Adrenal gland (tissue), 12 donors: ENCODE results near the gene ATP12A. TPM values are rescaled to one million over a fixed set of nuclear protein-coding genes. Genes with fewer than 3 reads are reported as not detected.

Source experiments
- DNase-seq, 7 donors: peaks; one replicate each; pipeline ENCODE4 v3.0.0-alpha.2; 2019 to 2020
- H3K27ac ChIP-seq, 5 donors: fragments of 200-600 bp; sonication (generic) in 4 of 5; 1 replicate in 3 of 5; 2 replicates in 2 of 5; pipeline versions ENCODE4 v1.5.1 to v1.8.0; 2016 to 2020; ENCODE audit warnings: mild to moderate bottlenecking in 1 of 5
- H3K27me3 ChIP-seq: fragments of 200-600 bp; 2 replicates; pipeline ENCODE4 v1.8.0; 2021
- H3K36me3 ChIP-seq, 2 donors: fragments of 200-600 bp; replicated peaks in 1 of 2; 1 replicate in 1 of 2; 2 replicates in 1 of 2; pipeline versions ENCODE4 v1.5.1 to v1.8.0; 2018 to 2022
- H3K4me1 ChIP-seq, 2 donors: fragments of 200-600 bp; replicated peaks in 1 of 2; 1 replicate in 1 of 2; 2 replicates in 1 of 2; pipeline versions ENCODE4 v1.5.1 to v1.8.0; 2018 to 2021
- H3K4me3 ChIP-seq, 4 donors: fragments of 200-600 bp; sonication (generic) in 3 of 4; one replicate each; pipeline ENCODE4 v1.5.1; 2016 to 2018
- H3K9me3 ChIP-seq, 3 donors: fragments of 200-600 bp; sonication (generic) in 1 of 3; replicated peaks in 1 of 3; 1 replicate in 2 of 3; 2 replicates in 1 of 3; pipeline versions ENCODE4 v1.5.1 to v1.8.0; 2016 to 2021
- POLR2A ChIP-seq, 2 donors: fragments of 450-650 bp; IDR thresholded peaks; one replicate each; pipeline ENCODE4 v1.6.1; 2017; ENCODE audit warnings: antibody characterized with exemption in 2 of 2, mild to moderate bottlenecking in 2 of 2, moderate library complexity in 1 of 2
- WGBS, 4 donors: extraction: QIAGEN DNeasy Blood & Tissue Kit in 2 of 4; methylation state at CpG; one replicate each; pipeline versions ENCODE4 v1.1.5 to v1.1.7; 2013 to 2017; 5-methylcytosine and 5-hydroxymethylcytosine counted together
- intact Hi-C, 2 donors: fragments of 100-400 bp; cut with DNase I; formaldehyde crosslinking; loops; one replicate each; pipeline versions ENCODE4 v1.14.1 to v1.15.0; 2022 to 2023
- polyA plus RNA-seq, 3 donors: library from polyadenylated mRNA; stranded (reverse); fragments of 200-250 nt in 2 of 3; fragments of 350-450 nt in 1 of 3; fragmentation: Illumina TruSeq in 1 of 3; extraction: RNeasy Lipid Tissue Mini Kit (QIAGEN cat#74804) in 1 of 3; gene quantifications; one replicate each; pipeline ENCODE4 v1.2.3, GENCODE V29; 2013 to 2014
- total RNA-seq, 9 donors: library from RNA; depleted of rRNA in 4 of 9; stranded (reverse); fragments of >200 nt in 4 of 9; fragments of 120-200 nt in 1 of 9; fragmentation: NEBNext Ultra II Directional in 1 of 9; extraction: Animal tissue kit (Norgen Biotek cat#: 25700) in 1 of 9; gene quantifications; one replicate each; pipeline versions ENCODE4 v1.1.0 to v1.2.4, GENCODE V29; 2013 to 2023
- TF ChIP-seq, protein P1 (sequence below), 6 experiments: fragments of 450-650 bp in 4 of 6; fragments of 200-600 bp in 2 of 6; sonication (generic) in 1 of 6; IDR thresholded peaks; 1 replicate in 5 of 6; 2 replicates in 1 of 6; pipeline versions ENCODE4 v1.5.1 to v1.8.0; 2016 to 2021; ENCODE audit warnings: antibody characterized with exemption in 6 of 6, mild to moderate bottlenecking in 2 of 6, moderate library complexity in 1 of 6
- donor health status: healthy with polysubstance abuse.
- donor health status: Bipolar disorder and iron deficiency.
- donor health status: DM: yes; HTN: yes; CAD: no.
- donor health status: DM: no; HTN: no; CAD: no.
- donor health status: DM: no; HTN: no; CAD: no.
- donor health status: DM: yes; HTN: yes; CAD: no.

The ATP12A gene
- total and polyA plus RNA-seq, 12 donors, result 0.04 to 0.06 TPM; not detected in 10

DNA sequence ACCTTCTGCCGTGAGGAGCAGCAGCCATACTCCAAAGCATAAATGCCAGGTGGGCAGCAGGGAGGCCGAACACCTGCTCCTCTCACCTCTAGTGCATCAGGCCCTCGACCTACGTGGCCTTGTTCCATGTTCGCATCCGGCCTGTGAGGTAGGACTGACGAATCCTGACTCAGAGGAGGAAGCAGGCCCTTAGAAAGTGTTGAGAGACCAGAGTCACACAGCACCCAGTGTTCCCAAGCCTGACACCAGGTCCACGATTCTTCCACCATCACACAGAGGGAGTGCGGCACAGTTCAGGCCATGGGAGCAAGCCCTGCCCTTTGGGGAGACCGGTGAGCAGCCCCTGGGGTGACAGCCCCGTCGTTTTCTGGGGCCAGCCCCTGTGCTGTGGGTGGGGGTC, 14.7 kb downstream of the ATP12A start:
- intact Hi-C loops, result loop anchor here in 1 of 2 donors (5.0 kb wide), 1 partner anchor 32 kb away; no protein-coding TSS in a partner anchor
- Histone ChIP-seq H3K27ac (no peak overlapping the region), H3K4me1 (no peaks in the 10 kb centered on the region), H3K36me3 (no peaks in the 10 kb centered on the region), H3K27me3 (peaks cover 6% of the 10 kb centered on the region), H3K9me3 (no peaks in the 10 kb centered on the region), H3K4me3 (no peak overlapping the region)
- TF ChIP-seq, protein P1, sequence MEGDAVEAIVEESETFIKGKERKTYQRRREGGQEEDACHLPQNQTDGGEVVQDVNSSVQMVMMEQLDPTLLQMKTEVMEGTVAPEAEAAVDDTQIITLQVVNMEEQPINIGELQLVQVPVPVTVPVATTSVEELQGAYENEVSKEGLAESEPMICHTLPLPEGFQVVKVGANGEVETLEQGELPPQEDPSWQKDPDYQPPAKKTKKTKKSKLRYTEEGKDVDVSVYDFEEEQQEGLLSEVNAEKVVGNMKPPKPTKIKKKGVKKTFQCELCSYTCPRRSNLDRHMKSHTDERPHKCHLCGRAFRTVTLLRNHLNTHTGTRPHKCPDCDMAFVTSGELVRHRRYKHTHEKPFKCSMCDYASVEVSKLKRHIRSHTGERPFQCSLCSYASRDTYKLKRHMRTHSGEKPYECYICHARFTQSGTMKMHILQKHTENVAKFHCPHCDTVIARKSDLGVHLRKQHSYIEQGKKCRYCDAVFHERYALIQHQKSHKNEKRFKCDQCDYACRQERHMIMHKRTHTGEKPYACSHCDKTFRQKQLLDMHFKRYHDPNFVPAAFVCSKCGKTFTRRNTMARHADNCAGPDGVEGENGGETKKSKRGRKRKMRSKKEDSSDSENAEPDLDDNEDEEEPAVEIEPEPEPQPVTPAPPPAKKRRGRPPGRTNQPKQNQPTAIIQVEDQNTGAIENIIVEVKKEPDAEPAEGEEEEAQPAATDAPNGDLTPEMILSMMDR (IDR thresholded peaks at IDR 0.05), result no peak
- no peak for TF ChIP-seq POLR2A (IDR thresholded peaks at IDR 0.05)
- no peak for DNase-seq
- WGBS, 4 donors, result 66 to 84% (median 75%) methylated on average over 6 to 12 of the region's 12 CpGs

DNA sequence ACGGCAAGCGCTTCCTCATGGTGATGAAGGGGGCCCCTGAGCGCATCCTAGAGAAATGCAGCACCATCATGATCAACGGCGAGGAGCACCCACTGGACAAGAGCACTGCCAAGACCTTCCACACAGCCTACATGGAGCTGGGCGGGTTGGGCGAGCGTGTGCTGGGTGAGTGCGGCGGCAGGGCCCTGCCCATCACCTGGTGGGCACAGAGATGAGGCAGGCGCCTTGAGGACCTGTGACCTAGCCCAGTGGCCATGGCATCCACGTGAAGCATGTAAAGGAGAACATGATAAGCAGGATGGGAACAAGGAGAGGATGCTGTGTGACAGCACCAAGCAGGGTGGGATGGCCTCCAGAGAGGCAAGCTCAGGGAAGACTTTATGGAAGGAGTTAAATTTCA, 18.5 kb downstream of the ATP12A start:
- WGBS, 4 donors, result 85 to 94% (median 87%) methylated on average over 11 to 12 of the region's 12 CpGs
- no peaks in the 10 kb centered on the region for H3K36me3 ChIP-seq
- no peak overlapping the region for H3K4me3 ChIP-seq
- no peaks in the 10 kb centered on the region for H3K4me1 ChIP-seq
- DNase-seq, result no peak
- TF ChIP-seq, protein P1 (IDR thresholded peaks at IDR 0.05), result no peak
- TF ChIP-seq POLR2A (IDR thresholded peaks at IDR 0.05), result no peak
- intact Hi-C loops, result no loop called here
- no peak overlapping the region for H3K27ac ChIP-seq
- no peaks in the 10 kb centered on the region for H3K9me3 ChIP-seq
- no peaks in the 10 kb centered on the region for H3K27me3 ChIP-seq

DNA sequence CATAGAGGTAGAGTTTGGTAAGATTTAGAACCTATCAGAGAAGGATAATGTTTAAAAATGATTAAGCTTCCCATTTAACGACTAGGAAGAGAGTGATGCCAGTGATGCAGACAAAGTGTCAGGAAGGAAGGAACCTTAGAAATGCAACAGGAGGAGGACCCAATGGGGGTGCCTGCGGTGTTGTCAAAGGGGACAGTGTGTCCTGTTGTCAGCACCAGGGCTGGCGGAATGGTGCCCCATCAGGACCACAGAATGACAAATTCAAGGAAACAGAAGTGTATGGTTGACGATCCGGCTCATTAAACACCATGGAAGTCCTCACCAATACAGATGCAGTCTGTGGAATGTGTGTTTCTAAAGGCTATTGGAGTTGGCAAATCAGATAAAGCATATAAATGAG, 19.3 kb downstream of the ATP12A start:
- TF ChIP-seq POLR2A (IDR thresholded peaks at IDR 0.05), result no peak
- TF ChIP-seq, protein P1 (IDR thresholded peaks at IDR 0.05), result no peak
- DNase-seq, result no peak
- Histone ChIP-seq H3K27me3 (no peaks in the 10 kb centered on the region), H3K36me3 (no peaks in the 10 kb centered on the region), H3K9me3 (no peaks in the 10 kb centered on the region), H3K27ac (no peak overlapping the region), H3K4me1 (no peaks in the 10 kb centered on the region), H3K4me3 (no peak overlapping the region)
- intact Hi-C loops, result no loop called here
- WGBS, 4 donors, result 78 to 85% (median 81%) methylated on average over 5 of the region's 5 CpGs

DNA sequence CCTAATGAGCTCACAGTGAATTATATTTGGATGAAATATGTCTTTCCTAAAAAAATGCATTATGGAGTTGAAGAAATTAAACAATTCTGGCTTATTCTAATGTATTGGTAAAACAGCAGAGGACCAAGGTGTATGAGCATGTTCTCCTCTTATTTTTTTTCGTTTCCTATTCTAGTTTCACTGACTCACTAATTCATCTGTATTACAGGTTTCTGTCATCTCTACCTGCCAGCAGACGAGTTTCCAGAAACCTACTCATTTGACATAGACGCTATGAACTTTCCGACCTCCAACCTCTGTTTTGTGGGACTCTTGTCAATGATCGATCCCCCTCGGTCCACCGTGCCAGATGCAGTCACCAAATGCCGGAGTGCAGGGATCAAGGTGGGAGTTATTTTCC, 20.3 kb downstream of the ATP12A start:
- Histone ChIP-seq H3K4me3 (no peak overlapping the region), H3K27ac (no peak overlapping the region), H3K27me3 (no peaks in the 10 kb centered on the region), H3K4me1 (no peaks in the 10 kb centered on the region), H3K36me3 (no peaks in the 10 kb centered on the region), H3K9me3 (no peaks in the 10 kb centered on the region)
- DNase-seq, result no peak
- intact Hi-C loops, result no loop called here
- 76 to 80% (median 79%) methylated on average over 8 of the region's 8 CpGs for WGBS, 4 donors
- TF ChIP-seq POLR2A (IDR thresholded peaks at IDR 0.05), result no peak
- TF ChIP-seq, protein P1 (IDR thresholded peaks at IDR 0.05), result no peak
